BLaER1 treated with 17β-estradiol and CSF1 and Interleukin-3, amounts not matched to agents 10 nM and 100 nM (cell line): ENCODE measurements around the gene CEP131.
A peak's percentile ranks its signal among the peaks of the same experiment; 100 is the strongest.

Experiments
- H3K27ac ChIP-seq, 11 experiments: shearing (Covaris generic); formaldehyde crosslinking; 2 replicates each; pipeline ENCODE4 v1.8.1; 2022
- H3K27me3 ChIP-seq, 11 experiments: shearing (Covaris generic); formaldehyde crosslinking; 2 replicates each; pipeline ENCODE4 v1.8.1; 2022
- H3K36me3 ChIP-seq, 11 experiments: shearing (Covaris generic); formaldehyde crosslinking; 2 replicates each; pipeline ENCODE4 v1.8.1; 2022
- H3K4me1 ChIP-seq, 10 experiments: shearing (Covaris generic); formaldehyde crosslinking; 2 replicates each; pipeline ENCODE4 v1.8.1; 2022
- H3K4me2 ChIP-seq, 11 experiments: shearing (Covaris generic); formaldehyde crosslinking; 2 replicates each; pipeline ENCODE4 v1.8.1; 2022
- H3K4me3 ChIP-seq, 10 experiments: shearing (Covaris generic); formaldehyde crosslinking; 2 replicates each; pipeline ENCODE4 v1.8.1; 2022
- H3K9ac ChIP-seq, 11 experiments: shearing (Covaris generic); formaldehyde crosslinking; 2 replicates each; pipeline ENCODE4 v1.8.1; 2022
- H3K9me3 ChIP-seq, 11 experiments: shearing (Covaris generic); formaldehyde crosslinking; replicated peaks in 1 of 11; 2 replicates each; pipeline ENCODE4 v1.8.1; 2022
- H4K20me1 ChIP-seq, 11 experiments: shearing (Covaris generic); formaldehyde crosslinking; 2 replicates each; pipeline ENCODE4 v1.8.1; 2022
- Cebpa-rat ChIP-seq, 11 experiments: shearing (Covaris generic); IDR thresholded peaks; 2 replicates each; pipeline ENCODE4 v1.8.1; 2022

Gene CEP131

GRCh38 chr17:81239714-81240555, 17.2 kb upstream of the CEP131 start:
- Histone ChIP-seq H3K4me3 (peak overlapping the region; percentile 83 to 99 (median 95)), H3K27me3 (no peaks in the 10 kb centered on the region), H4K20me1 (peaks cover 33 to 88% (median 71%) of the 10 kb centered on the region in 11 experiments; a peak in 21 of 22 replicates), H3K4me1 (peaks cover 38 to 54% (median 51%) of the 10 kb centered on the region in 10 experiments), H3K27ac (peak overlapping the region; percentile 65 to 94 (median 91)), H3K4me2 (peak overlapping the region; percentile 89 to 99 (median 94)), H3K9me3 (no peaks in the 10 kb centered on the region), H3K36me3 (peaks cover 12 to 46% (median 30%) of the 10 kb centered on the region in 11 experiments; a peak in 21 of 22 replicates), H3K9ac (peak overlapping the region; percentile 88 to 96 (median 92))
- TF ChIP-seq Cebpa-rat (IDR thresholded peaks at IDR 0.05), result no peak

GRCh38 chr17:81238815-81239713, 16.3 kb upstream of the CEP131 start, which contains the start of the genes NDUFAF8 and TEPSIN:
TSS of gene NDUFAF8 (plus strand) at chr17:81239318. CDS start at chr17:81239364, 46 bp downstream.
TSS of gene TEPSIN (minus strand) at chr17:81239055. CDS start at chr17:81239033, 22 bp downstream.
- Histone ChIP-seq H3K4me2 (peak within 1 kb of the TSS; percentile 94 to 100 (median 98)), H3K36me3 (peaks cover 12 to 53% (median 36%) of the 10 kb centered on the region in 11 experiments; a peak in 21 of 22 replicates), H3K4me1 (peaks cover 38 to 46% (median 45%) of the 10 kb centered on the region in 10 experiments), H3K9me3 (no peaks in the 10 kb centered on the region), H3K4me3 (peak within 1 kb of the TSS; percentile 83 to 99 (median 95)), H4K20me1 (peaks cover 38 to 88% (median 68%) of the 10 kb centered on the region in 11 experiments; a peak in 20 of 22 replicates), H3K9ac (peak within 1 kb of the TSS; percentile 88 to 96 (median 94)), H3K27ac (peak within 1 kb of the TSS; percentile 74 to 94 (median 91)), H3K27me3 (no peaks in the 10 kb centered on the region)
- no peak for TF ChIP-seq Cebpa-rat (IDR thresholded peaks at IDR 0.05)

GRCh38 chr17:81238490-81238814, 15.7 kb upstream of the CEP131 start:
- TF ChIP-seq Cebpa-rat (IDR thresholded peaks at IDR 0.05), result no peak
- peak overlapping the region; percentile 83 to 99 (median 95) for H3K4me3 ChIP-seq
- H3K36me3 ChIP-seq, result peaks cover 17 to 59% (median 42%) of the 10 kb centered on the region in 11 experiments
- H3K4me2 ChIP-seq, result peak overlapping the region; percentile 90 to 100 (median 98)
- peak overlapping the region; percentile 88 to 96 (median 94) for H3K9ac ChIP-seq
- H4K20me1 ChIP-seq, result peaks cover 44 to 92% (median 71%) of the 10 kb centered on the region in 11 experiments; a peak in 20 of 22 replicates
- no peaks in the 10 kb centered on the region for H3K27me3 ChIP-seq
- no peaks in the 10 kb centered on the region for H3K9me3 ChIP-seq
- peak overlapping the region; percentile 74 to 93 (median 85) for H3K27ac ChIP-seq
- peaks cover 38 to 46% (median 45%) of the 10 kb centered on the region in 10 experiments for H3K4me1 ChIP-seq

- peak overlapping the region; percentile 83 to 99 (median 95) for H3K4me3 ChIP-seq
- H3K36me3 ChIP-seq, result peaks cover 23 to 66% (median 47%) of the 10 kb centered on the region in 11 experiments
- H3K4me2 ChIP-seq, result peak overlapping the region; percentile 90 to 100 (median 98)
- TF ChIP-seq Cebpa-rat (IDR thresholded peaks at IDR 0.05), result no peak
- H3K27ac ChIP-seq, result peak overlapping the region; percentile 74 to 93 (median 85)
- peak overlapping the region; percentile 88 to 96 (median 94) for H3K9ac ChIP-seq
- H3K27me3 ChIP-seq, result no peaks in the 10 kb centered on the region
- H3K9me3 ChIP-seq, result no peaks in the 10 kb centered on the region
- H4K20me1 ChIP-seq, result peaks cover 43 to 89% (median 70%) of the 10 kb centered on the region in 11 experiments; a peak in 20 of 22 replicates
- peaks cover 38 to 46% (median 45%) of the 10 kb centered on the region in 10 experiments for H3K4me1 ChIP-seq
Measured at GRCh38 chr17:81237591-81238489, 15.1 kb upstream of the CEP131 start.

- TF ChIP-seq Cebpa-rat (IDR thresholded peaks at IDR 0.05), result no peak
- H4K20me1 ChIP-seq, result peaks cover 44 to 87% (median 61%) of the 10 kb centered on the region in 11 experiments; a peak in 20 of 22 replicates
- peaks cover 33 to 73% (median 54%) of the 10 kb centered on the region in 11 experiments for H3K36me3 ChIP-seq
- peak overlapping the region in 9 of 11 experiments; percentile 88 to 96 (median 92); a peak in 12 of 22 replicates for H3K9ac ChIP-seq
- H3K9me3 ChIP-seq, result no peaks in the 10 kb centered on the region
- peak overlapping the region; percentile 90 to 100 (median 98); a peak in 17 of 22 replicates for H3K4me2 ChIP-seq
- H3K4me1 ChIP-seq, result peaks cover 34 to 41% (median 39%) of the 10 kb centered on the region in 10 experiments
- H3K27me3 ChIP-seq, result no peaks in the 10 kb centered on the region
- H3K27ac ChIP-seq, result no peak overlapping the region
- H3K4me3 ChIP-seq, result no peak overlapping the region
Measured at GRCh38 chr17:81236784-81237183, 14.0 kb upstream of the CEP131 start.

GRCh38 chr17:81235822-81236740, 13.3 kb upstream of the CEP131 start:
- Histone ChIP-seq H4K20me1 (peaks cover 37 to 87% (median 59%) of the 10 kb centered on the region in 11 experiments; a peak in 19 of 22 replicates), H3K36me3 (peaks cover 35 to 73% (median 54%) of the 10 kb centered on the region in 11 experiments), H3K27ac (no peak overlapping the region), H3K9ac (peak overlapping the region in 5 of 11 experiments; percentile 26 to 96 (median 94); a peak in 5 of 22 replicates), H3K4me2 (peak overlapping the region in 4 of 11 experiments; percentile 95 to 100 (median 100); a peak in 2 of 22 replicates), H3K4me1 (peaks cover 28 to 36% (median 32%) of the 10 kb centered on the region in 10 experiments), H3K27me3 (no peaks in the 10 kb centered on the region), H3K4me3 (no peak overlapping the region), H3K9me3 (no peaks in the 10 kb centered on the region)
- TF ChIP-seq Cebpa-rat (IDR thresholded peaks at IDR 0.05), result no peak
